HG03469 (cell line): Measurements from ENCODE around the gene KMT2D.

Experiments
- ATAC-seq: cut with Tn5 transposase; IDR thresholded peaks from one replicate; pipeline ENCODE4 v1.9.1; 2021; ENCODE audit warnings: mild to moderate bottlenecking, moderate library complexity, moderate number of reproducible peaks; ENCODE audit not compliant: unreplicated experiment

KMT2D gene, protein sequence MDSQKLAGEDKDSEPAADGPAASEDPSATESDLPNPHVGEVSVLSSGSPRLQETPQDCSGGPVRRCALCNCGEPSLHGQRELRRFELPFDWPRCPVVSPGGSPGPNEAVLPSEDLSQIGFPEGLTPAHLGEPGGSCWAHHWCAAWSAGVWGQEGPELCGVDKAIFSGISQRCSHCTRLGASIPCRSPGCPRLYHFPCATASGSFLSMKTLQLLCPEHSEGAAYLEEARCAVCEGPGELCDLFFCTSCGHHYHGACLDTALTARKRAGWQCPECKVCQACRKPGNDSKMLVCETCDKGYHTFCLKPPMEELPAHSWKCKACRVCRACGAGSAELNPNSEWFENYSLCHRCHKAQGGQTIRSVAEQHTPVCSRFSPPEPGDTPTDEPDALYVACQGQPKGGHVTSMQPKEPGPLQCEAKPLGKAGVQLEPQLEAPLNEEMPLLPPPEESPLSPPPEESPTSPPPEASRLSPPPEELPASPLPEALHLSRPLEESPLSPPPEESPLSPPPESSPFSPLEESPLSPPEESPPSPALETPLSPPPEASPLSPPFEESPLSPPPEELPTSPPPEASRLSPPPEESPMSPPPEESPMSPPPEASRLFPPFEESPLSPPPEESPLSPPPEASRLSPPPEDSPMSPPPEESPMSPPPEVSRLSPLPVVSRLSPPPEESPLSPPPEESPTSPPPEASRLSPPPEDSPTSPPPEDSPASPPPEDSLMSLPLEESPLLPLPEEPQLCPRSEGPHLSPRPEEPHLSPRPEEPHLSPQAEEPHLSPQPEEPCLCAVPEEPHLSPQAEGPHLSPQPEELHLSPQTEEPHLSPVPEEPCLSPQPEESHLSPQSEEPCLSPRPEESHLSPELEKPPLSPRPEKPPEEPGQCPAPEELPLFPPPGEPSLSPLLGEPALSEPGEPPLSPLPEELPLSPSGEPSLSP (N-terminal part only)

GRCh38 chr12:49060237-49061156, at the start of gene KMT2D:
KMT2D (minus strand) TSS chr12:49060794; CDS start chr12:49055324, 5,470 bp downstream.
- ATAC-seq: no peak

- no peak for ATAC-seq
These were observed 49.3 kb upstream of the KMT2D start for GRCh38 chr12:49109641-49110463.

DNA sequence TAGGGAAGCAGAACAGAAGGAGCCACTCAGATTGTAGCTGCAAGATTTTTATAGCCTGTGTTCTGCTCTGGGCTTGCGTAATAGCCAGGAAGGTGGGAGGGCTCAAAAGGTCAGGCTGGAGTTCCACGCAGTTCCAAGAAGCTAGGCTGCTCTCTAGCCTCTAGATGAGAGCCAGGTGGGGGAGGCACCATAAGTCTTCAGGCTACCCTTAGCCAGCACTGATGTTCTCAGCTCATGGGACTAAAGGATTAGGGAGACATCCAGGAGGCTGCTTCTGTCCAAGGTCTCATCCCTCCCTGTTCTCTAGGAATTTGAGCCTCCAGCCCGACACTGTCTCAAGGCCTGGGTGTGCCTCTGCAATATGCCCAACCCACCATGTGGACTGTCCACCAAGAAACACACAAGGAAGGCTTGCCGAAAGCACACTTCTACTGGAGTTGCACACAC, 48.4 kb upstream of the KMT2D start:
- no peak for ATAC-seq

GRCh38 chr12:49105504-49106084, 45.0 kb upstream of the KMT2D start:
- ATAC-seq: no peak

- no peak for ATAC-seq
These were observed 44.2 kb upstream of the KMT2D start for GRCh38 chr12:49104822-49105221.

DNA sequence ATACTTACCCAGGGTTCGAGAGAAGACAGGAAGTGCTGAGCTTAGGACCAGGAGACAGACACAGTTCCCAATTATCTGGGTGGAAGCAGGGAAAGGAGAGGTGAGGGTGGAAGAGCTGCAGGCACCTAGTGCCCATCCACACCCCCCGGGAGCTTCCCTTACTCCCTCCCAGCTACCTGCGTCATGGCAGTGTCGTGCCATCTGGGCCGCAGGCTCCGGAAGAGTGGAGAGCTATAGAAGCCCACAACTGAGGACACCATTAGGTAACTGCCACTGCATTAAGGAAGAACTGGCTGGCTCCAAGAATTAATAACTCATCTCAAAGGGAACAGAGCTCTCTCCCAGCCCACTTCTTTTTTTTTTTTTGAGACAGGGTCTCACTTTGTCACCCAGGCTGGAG, 39.8 kb upstream of the KMT2D start:
- ATAC-seq: no peak

DNA sequence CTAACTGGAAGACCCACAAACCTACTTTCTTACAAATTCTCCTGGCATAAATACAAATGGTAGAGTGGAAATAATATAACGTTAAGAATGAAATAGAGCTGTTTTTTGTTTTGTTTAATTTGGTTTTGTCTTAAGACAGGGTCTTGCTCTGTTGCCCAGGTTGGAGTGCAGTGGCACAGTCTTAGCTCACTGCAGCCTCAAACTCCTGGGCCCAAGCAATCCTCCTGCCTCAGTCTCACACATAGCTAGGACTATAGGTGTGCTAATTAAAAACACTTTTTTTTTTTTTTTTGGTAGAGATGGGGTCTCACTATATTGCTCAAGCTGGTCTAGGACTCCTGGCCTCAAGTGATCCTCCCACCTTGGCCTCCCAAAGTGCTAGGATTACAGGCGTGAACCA, 38.1 kb upstream of the KMT2D start:
- no peak for ATAC-seq

GRCh38 chr12:49098035-49098451, 37.4 kb upstream of the KMT2D start:
- no peak for ATAC-seq

- ATAC-seq: no peak
These were observed 36.8 kb upstream of the KMT2D start for GRCh38 chr12:49097381-49097780.

- no peak for ATAC-seq
These were observed 34.4 kb upstream of the KMT2D start for GRCh38 chr12:49094975-49095365.

DNA sequence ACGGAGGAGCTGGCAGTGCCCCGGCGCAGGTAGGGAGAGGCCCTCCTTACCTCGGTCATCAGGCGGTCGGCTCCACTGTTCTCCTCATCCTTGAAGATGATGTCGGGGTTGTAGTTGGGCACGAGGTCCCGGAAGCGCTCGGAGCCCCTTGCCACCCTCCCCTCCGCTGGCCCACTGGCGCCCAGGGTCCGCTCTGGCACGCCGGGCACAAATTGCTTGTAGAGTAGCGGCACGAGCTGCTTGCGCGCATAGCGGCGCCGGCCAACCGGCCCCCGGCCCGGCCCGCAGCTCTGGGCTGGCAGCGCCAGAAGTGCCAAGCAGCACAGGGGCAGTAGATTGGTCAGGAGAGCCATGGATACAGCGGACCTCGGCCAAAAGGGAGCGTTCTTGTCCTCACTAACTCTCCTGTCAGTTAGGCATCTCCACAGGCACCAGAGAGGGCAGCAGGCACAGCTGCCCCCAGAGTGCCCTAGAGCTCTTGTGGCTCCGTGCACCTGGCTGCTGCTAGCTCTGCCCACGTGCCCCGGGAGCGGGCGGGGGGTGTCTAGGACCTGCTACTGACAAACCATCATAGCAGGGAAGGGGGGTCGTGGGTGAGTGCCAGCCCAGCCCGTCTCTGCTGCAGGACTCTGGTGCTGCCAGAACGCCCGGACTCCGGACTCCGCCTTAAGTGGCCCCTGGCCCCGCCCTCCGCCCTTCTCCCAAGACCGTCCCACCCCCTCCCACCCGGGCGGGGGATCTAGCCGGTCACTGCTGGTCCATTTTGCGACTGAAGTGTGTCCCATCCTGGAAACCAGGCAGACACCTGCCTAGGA, 33.8 kb upstream of the KMT2D start, which contains the start of gene DHH:
Gene DHH, minus strand, starts transcription at position 642 of the 815 bp plus-strand sequence. Its CDS starts 289 bp downstream, at position 353.
- no peak for ATAC-seq

- no peak for ATAC-seq
These were observed 33.2 kb upstream of the KMT2D start for GRCh38 chr12:49093792-49094159.

GRCh38 chr12:49092816-49093406, 32.3 kb upstream of the KMT2D start:
- ATAC-seq: no peak

GRCh38 chr12:49092086-49092815, 31.7 kb upstream of the KMT2D start:
- ATAC-seq: no peak

- no peak for ATAC-seq
These were observed 31.2 kb upstream of the KMT2D start for GRCh38 chr12:49091836-49092085.

DNA sequence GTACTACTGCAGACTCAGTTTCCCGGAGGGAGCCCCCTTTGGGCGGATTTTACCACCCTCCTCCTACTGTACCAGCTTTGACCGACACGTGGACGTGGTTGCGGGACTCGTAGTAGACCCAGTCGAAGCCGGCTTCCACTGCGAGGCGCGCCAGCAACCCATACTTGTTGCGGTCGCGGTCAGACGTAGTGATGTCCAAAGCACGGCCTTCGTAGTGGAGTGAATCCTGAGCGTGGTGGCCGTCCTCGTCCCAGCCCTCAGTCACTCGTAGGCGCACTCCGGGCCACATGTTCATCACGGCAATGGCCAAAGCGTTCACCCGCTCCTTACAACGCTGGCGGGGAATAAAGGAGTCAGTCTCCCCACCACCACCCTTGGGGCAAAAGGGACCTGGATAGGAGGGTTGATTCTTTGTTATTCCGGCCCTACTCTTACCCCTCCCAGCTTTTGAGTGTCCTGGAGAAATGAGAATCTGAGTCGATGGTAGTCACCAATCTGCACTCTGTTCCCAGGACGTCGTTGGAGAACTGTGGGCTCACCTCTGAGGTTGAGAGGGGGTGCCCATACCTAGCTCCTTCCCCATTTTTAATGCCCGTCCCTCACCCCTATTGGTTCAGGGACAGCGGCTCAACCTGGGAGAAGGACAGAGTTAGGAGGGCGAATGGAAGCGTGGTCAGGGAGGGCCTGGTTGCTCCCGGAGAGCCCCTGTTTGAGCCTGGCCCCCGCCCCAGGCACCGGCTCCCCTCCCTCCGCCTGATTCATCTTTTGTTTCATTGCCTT, 30.7 kb upstream of the KMT2D start:
- no peak for ATAC-seq
